SK-N-SH (cell line): ENCODE data around the gene METTL26.

Source experiments
- CHD2 ChIP-seq: fragments of 150-350 bp; IDR thresholded peaks from 2 replicates; pipeline ENCODE4 v1.6.1; 2018; ENCODE audit warnings: low read length; ENCODE audit not compliant: partially characterized antibody
- GABPA ChIP-seq: IDR thresholded peaks from 2 replicates; pipeline ENCODE4 v1.4.0; 2012; ENCODE audit warnings: low read depth, mild to moderate bottlenecking
- MXI1 ChIP-seq: IDR thresholded peaks from 2 replicates; pipeline ENCODE4 v1.6.1; 2012; ENCODE audit warnings: mild to moderate bottlenecking, low read depth, low read length, improper control_type of control experiment
- NRF1 ChIP-seq: IDR thresholded peaks from 2 replicates; pipeline ENCODE4 v1.6.1; 2012; ENCODE audit warnings: low read depth, mild to moderate bottlenecking, low read length
- POLR2AphosphoS5 ChIP-seq: IDR thresholded peaks from 2 replicates; pipeline ENCODE4 v1.6.1; 2012; ENCODE audit warnings: low read depth, low read length
- RCOR1 ChIP-seq: fragments of 150-350 bp; IDR thresholded peaks from 2 replicates; pipeline ENCODE4 v1.6.1; 2017; ENCODE audit warnings: antibody characterized with exemption, low read length
- TF ChIP-seq, protein P1 (sequence below): fragments of 200-600 bp; sonication (generic); IDR thresholded peaks from 2 replicates; pipeline ENCODE4 v1.6.1; 2017; ENCODE audit warnings: antibody characterized with exemption, mild to moderate bottlenecking, moderate library complexity
- TF ChIP-seq, protein P2 (sequence below): IDR thresholded peaks from 2 replicates; pipeline ENCODE4 v1.6.1; 2012; ENCODE audit warnings: mild to moderate bottlenecking, low read depth, low read length, moderate library complexity
- TF ChIP-seq, protein P3 (sequence below): IDR thresholded peaks from 2 replicates; pipeline ENCODE4 v1.4.0; 2012; ENCODE audit warnings: low read depth, borderline replicate concordance

DNA sequence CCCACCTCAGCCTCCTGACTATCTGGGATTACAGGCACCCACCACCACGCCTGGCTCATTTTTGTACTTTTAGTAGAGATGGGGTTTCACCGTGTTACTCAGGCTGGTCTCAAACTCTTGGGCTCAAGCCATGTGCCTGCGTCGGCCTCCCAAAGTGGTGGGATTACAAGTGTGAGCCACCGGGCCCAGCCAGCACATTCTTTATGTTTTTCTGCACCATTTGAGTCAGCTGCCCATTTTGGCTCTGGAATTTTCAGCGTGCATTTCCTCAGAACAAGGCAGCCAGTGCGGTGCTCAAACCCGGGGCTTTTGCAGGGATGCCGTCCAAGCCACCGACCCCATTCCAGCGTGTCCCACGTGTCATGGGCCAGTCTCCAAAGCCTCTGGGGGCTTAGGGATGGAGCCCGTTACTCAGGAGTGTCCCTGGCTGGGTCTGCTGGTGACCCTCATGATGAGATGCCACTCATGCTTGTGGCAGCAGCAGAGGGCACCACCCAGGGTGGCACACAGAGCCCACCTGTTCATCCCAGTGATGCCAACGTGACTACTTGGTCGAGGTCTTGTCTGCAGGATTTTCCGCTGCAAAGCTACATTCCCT lies 50.0 kb downstream of the METTL26 start:
- TF ChIP-seq POLR2AphosphoS5 (no peak), CHD2 (no peak), NRF1 (no peak), MXI1 (no peak), RCOR1 (no peak), GABPA (no peak)
- TF ChIP-seq, protein P1, sequence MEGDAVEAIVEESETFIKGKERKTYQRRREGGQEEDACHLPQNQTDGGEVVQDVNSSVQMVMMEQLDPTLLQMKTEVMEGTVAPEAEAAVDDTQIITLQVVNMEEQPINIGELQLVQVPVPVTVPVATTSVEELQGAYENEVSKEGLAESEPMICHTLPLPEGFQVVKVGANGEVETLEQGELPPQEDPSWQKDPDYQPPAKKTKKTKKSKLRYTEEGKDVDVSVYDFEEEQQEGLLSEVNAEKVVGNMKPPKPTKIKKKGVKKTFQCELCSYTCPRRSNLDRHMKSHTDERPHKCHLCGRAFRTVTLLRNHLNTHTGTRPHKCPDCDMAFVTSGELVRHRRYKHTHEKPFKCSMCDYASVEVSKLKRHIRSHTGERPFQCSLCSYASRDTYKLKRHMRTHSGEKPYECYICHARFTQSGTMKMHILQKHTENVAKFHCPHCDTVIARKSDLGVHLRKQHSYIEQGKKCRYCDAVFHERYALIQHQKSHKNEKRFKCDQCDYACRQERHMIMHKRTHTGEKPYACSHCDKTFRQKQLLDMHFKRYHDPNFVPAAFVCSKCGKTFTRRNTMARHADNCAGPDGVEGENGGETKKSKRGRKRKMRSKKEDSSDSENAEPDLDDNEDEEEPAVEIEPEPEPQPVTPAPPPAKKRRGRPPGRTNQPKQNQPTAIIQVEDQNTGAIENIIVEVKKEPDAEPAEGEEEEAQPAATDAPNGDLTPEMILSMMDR = no peak
- TF ChIP-seq, protein P2, sequence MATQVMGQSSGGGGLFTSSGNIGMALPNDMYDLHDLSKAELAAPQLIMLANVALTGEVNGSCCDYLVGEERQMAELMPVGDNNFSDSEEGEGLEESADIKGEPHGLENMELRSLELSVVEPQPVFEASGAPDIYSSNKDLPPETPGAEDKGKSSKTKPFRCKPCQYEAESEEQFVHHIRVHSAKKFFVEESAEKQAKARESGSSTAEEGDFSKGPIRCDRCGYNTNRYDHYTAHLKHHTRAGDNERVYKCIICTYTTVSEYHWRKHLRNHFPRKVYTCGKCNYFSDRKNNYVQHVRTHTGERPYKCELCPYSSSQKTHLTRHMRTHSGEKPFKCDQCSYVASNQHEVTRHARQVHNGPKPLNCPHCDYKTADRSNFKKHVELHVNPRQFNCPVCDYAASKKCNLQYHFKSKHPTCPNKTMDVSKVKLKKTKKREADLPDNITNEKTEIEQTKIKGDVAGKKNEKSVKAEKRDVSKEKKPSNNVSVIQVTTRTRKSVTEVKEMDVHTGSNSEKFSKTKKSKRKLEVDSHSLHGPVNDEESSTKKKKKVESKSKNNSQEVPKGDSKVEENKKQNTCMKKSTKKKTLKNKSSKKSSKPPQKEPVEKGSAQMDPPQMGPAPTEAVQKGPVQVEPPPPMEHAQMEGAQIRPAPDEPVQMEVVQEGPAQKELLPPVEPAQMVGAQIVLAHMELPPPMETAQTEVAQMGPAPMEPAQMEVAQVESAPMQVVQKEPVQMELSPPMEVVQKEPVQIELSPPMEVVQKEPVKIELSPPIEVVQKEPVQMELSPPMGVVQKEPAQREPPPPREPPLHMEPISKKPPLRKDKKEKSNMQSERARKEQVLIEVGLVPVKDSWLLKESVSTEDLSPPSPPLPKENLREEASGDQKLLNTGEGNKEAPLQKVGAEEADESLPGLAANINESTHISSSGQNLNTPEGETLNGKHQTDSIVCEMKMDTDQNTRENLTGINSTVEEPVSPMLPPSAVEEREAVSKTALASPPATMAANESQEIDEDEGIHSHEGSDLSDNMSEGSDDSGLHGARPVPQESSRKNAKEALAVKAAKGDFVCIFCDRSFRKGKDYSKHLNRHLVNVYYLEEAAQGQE = no peak
- TF ChIP-seq, protein P3, sequence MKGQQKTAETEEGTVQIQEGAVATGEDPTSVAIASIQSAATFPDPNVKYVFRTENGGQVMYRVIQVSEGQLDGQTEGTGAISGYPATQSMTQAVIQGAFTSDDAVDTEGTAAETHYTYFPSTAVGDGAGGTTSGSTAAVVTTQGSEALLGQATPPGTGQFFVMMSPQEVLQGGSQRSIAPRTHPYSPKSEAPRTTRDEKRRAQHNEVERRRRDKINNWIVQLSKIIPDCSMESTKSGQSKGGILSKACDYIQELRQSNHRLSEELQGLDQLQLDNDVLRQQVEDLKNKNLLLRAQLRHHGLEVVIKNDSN = no peak
